HTERT RPE-1 (cell line): ENCODE measurements around the gene PCGF6.
"Not testable (repeated sequence)": the region's sequence is repeated elsewhere in the genome, so short reads cannot be mapped to it uniquely, and the experiment has no call there.

ENCODE experiments used
- in situ Hi-C: fragments of 300-500 bp; cut with MboI; formaldehyde crosslinking; loops from 4 replicates; pipeline ENCODE4 v1.14.3; 2020; ENCODE audit warnings: low sequenced_read_pairs

The PCGF6 gene

GRCh38 chr10:103350517-103351260 lies at the start of gene PCGF6:
Gene PCGF6 (minus strand): TSS chr10:103351140. CDS start chr10:103351066, 74 bp downstream.
- in situ Hi-C loops = no loop called here

GRCh38 chr10:103397191-103397825 lies 46.4 kb upstream of the PCGF6 start:
- in situ Hi-C loops = no loop called here

- in situ Hi-C loops = no loop called here
These were observed 45.8 kb upstream of the PCGF6 start for GRCh38 chr10:103396789-103397087.

GRCh38 chr10:103396067-103396788 lies 45.3 kb upstream of the PCGF6 start, which contains the start of the genes ATP5MK and PDCD11:
Gene ATP5MK (minus strand): TSS chr10:103396475. CDS start chr10:103392457, 4,018 bp downstream.
Gene PDCD11 (plus strand): TSS chr10:103396626. CDS start chr10:103398427, 1,801 bp downstream.
- in situ Hi-C loops = no loop called here

GRCh38 chr10:103395754-103396066 lies 44.8 kb upstream of the PCGF6 start:
- in situ Hi-C loops = no loop called here

GRCh38 chr10:103394180-103394579 lies 43.2 kb upstream of the PCGF6 start:
- in situ Hi-C loops = no loop called here

- in situ Hi-C loops = no loop called here
These were observed 31.8 kb upstream of the PCGF6 start for GRCh38 chr10:103382769-103383168.

- in situ Hi-C loops = no loop called here
These were observed 23.3 kb upstream of the PCGF6 start for GRCh38 chr10:103374263-103374662.

GRCh38 chr10:103373544-103373943 lies 22.6 kb upstream of the PCGF6 start:
- in situ Hi-C loops = no loop called here

GRCh38 chr10:103367782-103368518 lies 17.0 kb upstream of the PCGF6 start, which contains the start of gene TAF5:
Gene TAF5 (plus strand): TSS chr10:103367976. CDS start chr10:103367990, 14 bp downstream.
- in situ Hi-C loops = no loop called here

- in situ Hi-C loops = no loop called here
These were observed 16.4 kb upstream of the PCGF6 start for GRCh38 chr10:103367379-103367781.

GRCh38 chr10:103360791-103361190 lies 9.9 kb upstream of the PCGF6 start:
- in situ Hi-C loops = not testable (repeated sequence)

- in situ Hi-C loops = not testable (repeated sequence)
These were observed 8.6 kb upstream of the PCGF6 start for GRCh38 chr10:103359493-103359892.

- in situ Hi-C loops = no loop called here
These were observed 5.1 kb upstream of the PCGF6 start for GRCh38 chr10:103355906-103356599.

GRCh38 chr10:103354567-103354966 lies 3.6 kb upstream of the PCGF6 start:
- in situ Hi-C loops = not testable (repeated sequence)

- in situ Hi-C loops = no loop called here
These were observed 2.3 kb upstream of the PCGF6 start for GRCh38 chr10:103353281-103353680.

GRCh38 chr10:103350175-103350516 lies 794 bp downstream of the PCGF6 start:
- in situ Hi-C loops = no loop called here

- in situ Hi-C loops = no loop called here
These were observed 14.6 kb downstream of the PCGF6 start for GRCh38 chr10:103336370-103336769.

- in situ Hi-C loops = no loop called here
These were observed 16.4 kb downstream of the PCGF6 start for GRCh38 chr10:103334567-103334966.

GRCh38 chr10:103333934-103334520 lies 16.9 kb downstream of the PCGF6 start:
- in situ Hi-C loops = no loop called here
